BE2C (cell line): ENCODE data around the gene GPR107.

Source experiments
- DNase-seq: peaks from one replicate; pipeline ENCODE4 v3.0.0-alpha.2; 2020
- H3K27me3 ChIP-seq: fragments of 250-450 bp; sonication (Bioruptor Pico); 2 replicates; pipeline ENCODE4 v1.5.1; 2020; ENCODE audit warnings: mild to moderate bottlenecking
- H3K36me3 ChIP-seq: fragments of 250-450 bp; sonication (Bioruptor Pico); 2 replicates; pipeline ENCODE4 v1.5.1; 2020; ENCODE audit warnings: mild to moderate bottlenecking
- H3K4me1 ChIP-seq: fragments of 250-450 bp; sonication (Bioruptor Pico); 2 replicates; pipeline ENCODE4 v1.5.1; 2020
- H3K4me3 ChIP-seq: 2 replicates; pipeline ENCODE4 v1.5.1; 2011; ENCODE audit warnings: low read depth, low read length
- H3K9me3 ChIP-seq: fragments of 250-450 bp; sonication (Bioruptor Pico); 2 replicates; pipeline ENCODE4 v1.5.1; 2020
- TF ChIP-seq, protein P1 (sequence below): IDR thresholded peaks from 2 replicates; pipeline ENCODE4 v1.5.1; 2012; ENCODE audit warnings: mild to moderate bottlenecking, low read depth, low read length

Gene GPR107

DNA sequence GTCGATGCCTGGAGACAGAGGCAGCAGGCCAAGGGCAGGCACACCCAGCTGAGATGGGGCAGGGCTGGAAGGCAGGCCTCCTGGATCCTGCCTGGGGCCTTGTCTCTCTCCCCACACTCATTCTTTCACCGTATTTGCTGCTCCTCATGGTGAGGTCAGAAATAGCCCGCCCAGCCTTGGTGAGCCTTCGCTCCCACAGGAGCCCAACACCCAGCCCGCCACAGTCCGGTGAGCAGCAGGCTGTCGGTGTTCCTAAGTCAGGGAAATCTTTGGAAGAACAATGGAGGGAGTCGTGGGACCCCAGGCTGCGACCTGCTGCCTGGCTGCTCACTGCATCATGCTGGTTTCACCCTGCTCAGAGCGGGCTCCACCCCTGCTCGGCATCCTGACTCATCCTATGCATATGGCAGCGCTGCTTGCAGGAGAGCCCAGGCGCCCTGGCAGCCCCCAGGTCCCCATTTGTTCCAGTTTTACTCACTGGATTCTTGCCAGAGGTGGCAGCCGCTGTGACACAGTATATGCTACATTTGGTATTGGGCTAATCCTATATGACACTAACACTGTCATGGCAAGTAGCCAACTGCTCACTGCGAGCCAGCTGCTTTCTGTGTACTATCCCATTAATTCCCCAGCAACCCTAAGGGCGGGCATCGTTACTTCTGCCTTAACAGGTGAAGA, 65.3 kb downstream of the GPR107 start:
- DNase-seq: peak; percentile 97
- peaks cover 36% of the 10 kb centered on the region for H3K4me1 ChIP-seq
- TF ChIP-seq, protein P1, sequence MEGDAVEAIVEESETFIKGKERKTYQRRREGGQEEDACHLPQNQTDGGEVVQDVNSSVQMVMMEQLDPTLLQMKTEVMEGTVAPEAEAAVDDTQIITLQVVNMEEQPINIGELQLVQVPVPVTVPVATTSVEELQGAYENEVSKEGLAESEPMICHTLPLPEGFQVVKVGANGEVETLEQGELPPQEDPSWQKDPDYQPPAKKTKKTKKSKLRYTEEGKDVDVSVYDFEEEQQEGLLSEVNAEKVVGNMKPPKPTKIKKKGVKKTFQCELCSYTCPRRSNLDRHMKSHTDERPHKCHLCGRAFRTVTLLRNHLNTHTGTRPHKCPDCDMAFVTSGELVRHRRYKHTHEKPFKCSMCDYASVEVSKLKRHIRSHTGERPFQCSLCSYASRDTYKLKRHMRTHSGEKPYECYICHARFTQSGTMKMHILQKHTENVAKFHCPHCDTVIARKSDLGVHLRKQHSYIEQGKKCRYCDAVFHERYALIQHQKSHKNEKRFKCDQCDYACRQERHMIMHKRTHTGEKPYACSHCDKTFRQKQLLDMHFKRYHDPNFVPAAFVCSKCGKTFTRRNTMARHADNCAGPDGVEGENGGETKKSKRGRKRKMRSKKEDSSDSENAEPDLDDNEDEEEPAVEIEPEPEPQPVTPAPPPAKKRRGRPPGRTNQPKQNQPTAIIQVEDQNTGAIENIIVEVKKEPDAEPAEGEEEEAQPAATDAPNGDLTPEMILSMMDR: 0 out of 2 replicates have a peak, but pooled peaks have one; percentile 4
- H3K36me3 ChIP-seq: no peaks in the 10 kb centered on the region
- H3K4me3 ChIP-seq: peak overlapping the region; percentile 31
- no peaks in the 10 kb centered on the region for H3K27me3 ChIP-seq
- H3K9me3 ChIP-seq: no peaks in the 10 kb centered on the region

DNA sequence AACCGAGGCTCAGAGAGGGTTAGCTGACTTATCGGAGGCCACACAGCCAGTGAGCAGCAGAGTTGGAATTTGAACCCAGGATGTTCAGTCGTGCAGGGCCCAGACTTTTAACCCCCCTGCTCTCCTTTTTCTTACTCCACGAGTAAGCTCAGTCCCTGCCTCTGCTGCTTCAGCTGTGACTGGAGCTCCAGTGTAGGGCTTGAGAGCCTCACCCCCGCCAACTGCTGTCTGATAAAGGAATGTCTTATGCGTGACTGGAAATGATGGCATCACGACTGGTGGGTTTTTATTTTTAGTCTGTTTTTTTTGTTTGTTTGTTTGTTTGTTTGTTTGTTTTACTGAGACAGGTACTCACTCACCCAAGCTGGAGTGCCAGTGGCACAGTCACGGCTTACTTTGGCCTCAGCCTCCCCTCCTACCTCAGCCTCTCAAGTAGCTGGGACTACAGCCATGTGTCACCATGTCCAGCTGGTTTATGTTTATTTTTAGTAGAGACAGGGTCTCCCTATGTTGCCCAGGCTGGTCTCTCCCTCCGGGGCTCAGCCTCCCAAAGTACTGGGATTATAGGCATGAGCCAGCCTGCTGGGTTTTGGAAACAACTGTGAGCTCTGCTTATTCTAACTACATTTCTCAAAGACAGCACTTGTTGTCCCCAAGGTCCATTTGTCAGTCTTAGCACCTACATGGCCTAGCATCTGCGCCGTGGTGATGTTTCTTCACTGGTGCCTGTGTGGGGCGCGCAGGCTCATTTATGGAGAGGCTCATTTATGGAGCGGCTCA, 66.0 kb downstream of the GPR107 start:
- Histone ChIP-seq H3K27me3 (no peaks in the 10 kb centered on the region), H3K4me3 (peak overlapping the region; percentile 31; the same call in 1 of the 2 replicates), H3K36me3 (no peaks in the 10 kb centered on the region), H3K4me1 (peaks cover 43% of the 10 kb centered on the region), H3K9me3 (no peaks in the 10 kb centered on the region)
- DNase-seq: no peak
- TF ChIP-seq, protein P1: no peak

GRCh38 chr9:130120299-130120587, 66.5 kb downstream of the GPR107 start:
- Histone ChIP-seq H3K4me1 (peaks cover 43% of the 10 kb centered on the region), H3K27me3 (no peaks in the 10 kb centered on the region), H3K4me3 (no peak overlapping the region), H3K36me3 (no peaks in the 10 kb centered on the region), H3K9me3 (no peaks in the 10 kb centered on the region)
- DNase-seq: no peak
- TF ChIP-seq, protein P1: no peak

DNA sequence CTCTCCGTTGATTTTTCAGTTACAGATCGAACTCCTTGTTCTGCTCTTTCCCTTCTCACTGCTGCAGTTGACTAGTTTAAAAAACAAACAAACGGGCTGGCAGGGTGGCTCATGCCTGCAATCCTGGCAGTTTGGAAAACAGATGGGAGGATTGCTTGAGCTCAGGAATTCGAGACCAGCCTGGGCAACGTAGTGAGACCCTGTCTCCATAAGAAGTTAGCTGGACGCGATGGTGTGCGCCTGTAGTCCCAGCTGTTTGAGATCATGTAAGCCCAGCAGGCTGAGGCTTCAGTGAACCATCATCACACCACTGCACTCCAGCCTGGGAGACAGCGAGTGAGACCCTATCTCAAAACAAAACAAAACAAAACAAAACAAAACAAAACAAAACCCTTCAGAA, 67.1 kb downstream of the GPR107 start:
- Histone ChIP-seq H3K4me1 (peaks cover 43% of the 10 kb centered on the region), H3K36me3 (no peaks in the 10 kb centered on the region), H3K9me3 (no peaks in the 10 kb centered on the region), H3K4me3 (no peak overlapping the region), H3K27me3 (no peaks in the 10 kb centered on the region)
- TF ChIP-seq, protein P1: no peak
- no peak for DNase-seq

DNA sequence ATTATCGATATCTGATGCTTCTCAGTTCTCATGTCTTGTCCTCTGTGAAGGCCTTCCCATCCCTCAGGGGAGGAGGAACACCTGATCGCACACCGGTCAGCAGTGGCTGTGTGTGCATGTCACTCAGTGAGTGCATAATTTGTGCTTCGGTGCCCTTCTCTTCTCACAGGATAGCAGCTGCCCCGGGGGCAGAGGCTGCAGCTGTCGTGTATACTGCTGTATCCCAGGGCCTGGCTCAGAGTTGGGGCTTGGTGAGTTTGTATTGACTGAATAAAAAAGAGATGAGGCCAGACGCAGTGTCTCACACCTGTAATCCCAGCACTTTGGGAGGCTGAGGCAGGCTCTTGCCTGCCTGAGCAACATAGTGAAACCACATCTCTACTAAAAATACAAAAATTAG, 68.8 kb downstream of the GPR107 start:
- H3K9me3 ChIP-seq: no peaks in the 10 kb centered on the region
- no peaks in the 10 kb centered on the region for H3K36me3 ChIP-seq
- H3K4me3 ChIP-seq: no peak overlapping the region
- peaks cover 35% of the 10 kb centered on the region for H3K4me1 ChIP-seq
- TF ChIP-seq, protein P1: no peak
- H3K27me3 ChIP-seq: no peaks in the 10 kb centered on the region
- DNase-seq: peak; percentile 57

DNA sequence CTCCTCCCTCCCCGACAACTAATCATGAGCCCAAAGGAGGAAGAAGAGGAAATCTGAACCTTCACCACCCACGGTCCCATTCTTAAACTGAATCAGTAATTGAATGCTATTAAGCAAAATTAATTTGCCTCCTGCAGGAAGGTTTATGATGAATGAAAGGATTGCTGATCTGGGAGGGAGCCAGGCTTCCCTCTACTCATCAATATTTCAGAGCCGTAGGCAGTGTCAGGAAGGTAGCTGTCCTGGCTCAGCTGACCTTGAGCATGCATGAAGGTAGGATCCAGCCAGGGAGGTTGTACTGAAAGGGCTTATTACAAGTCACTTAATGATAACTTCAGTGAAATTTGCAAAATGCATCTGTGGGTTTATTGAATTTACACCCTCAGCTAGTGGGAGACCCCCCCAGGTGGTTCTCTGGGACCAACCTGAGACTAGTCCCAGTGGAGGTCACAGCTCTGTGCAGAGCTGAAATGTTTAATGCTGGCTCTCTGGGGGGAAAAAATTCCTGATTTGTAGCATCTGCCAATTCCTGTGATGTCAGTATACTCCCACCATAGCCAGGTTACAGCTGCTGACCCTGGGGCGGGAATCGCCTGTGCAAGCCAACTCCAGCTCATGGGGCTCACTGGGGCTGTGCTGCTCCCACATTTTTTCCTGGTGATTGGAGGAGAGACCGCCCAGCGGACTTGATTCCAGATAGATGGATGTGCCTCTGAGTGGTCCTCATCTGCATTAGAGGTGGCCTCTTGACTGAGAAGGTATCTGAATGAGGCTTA, 70.6 kb downstream of the GPR107 start:
- peaks cover 36% of the 10 kb centered on the region for H3K4me1 ChIP-seq

More for the DNA sequence above, 70.6 kb downstream of the GPR107 start:
- no peak for DNase-seq
- H3K36me3 ChIP-seq: peaks cover 8% of the 10 kb centered on the region
- TF ChIP-seq, protein P1: no peak
- no peaks in the 10 kb centered on the region for H3K9me3 ChIP-seq
- H3K4me3 ChIP-seq: no peak overlapping the region
- H3K27me3 ChIP-seq: no peaks in the 10 kb centered on the region
